ENCODE data around the gene TMEM45A.

DNA sequence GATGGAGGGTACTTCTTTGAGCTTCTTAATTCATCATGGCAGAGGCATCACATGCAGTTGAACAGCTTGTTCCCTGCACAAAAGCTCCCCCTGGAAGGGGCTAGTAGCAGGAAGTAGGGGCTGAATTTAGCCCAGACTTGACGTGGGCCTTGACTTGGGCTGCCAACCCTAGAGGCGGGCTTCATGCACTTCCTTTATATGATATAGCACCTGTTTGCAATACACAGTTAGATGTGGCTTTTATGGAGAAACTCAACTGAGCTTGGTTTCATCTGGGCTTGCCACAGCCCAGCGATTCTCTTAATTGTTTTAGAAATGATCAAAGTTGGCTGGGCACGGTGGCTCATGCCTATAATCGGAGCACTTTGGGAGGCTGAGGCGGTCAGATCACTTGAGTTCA, 83.3 kb downstream of the TMEM45A start:
- TF ChIP-seq, protein P1, sequence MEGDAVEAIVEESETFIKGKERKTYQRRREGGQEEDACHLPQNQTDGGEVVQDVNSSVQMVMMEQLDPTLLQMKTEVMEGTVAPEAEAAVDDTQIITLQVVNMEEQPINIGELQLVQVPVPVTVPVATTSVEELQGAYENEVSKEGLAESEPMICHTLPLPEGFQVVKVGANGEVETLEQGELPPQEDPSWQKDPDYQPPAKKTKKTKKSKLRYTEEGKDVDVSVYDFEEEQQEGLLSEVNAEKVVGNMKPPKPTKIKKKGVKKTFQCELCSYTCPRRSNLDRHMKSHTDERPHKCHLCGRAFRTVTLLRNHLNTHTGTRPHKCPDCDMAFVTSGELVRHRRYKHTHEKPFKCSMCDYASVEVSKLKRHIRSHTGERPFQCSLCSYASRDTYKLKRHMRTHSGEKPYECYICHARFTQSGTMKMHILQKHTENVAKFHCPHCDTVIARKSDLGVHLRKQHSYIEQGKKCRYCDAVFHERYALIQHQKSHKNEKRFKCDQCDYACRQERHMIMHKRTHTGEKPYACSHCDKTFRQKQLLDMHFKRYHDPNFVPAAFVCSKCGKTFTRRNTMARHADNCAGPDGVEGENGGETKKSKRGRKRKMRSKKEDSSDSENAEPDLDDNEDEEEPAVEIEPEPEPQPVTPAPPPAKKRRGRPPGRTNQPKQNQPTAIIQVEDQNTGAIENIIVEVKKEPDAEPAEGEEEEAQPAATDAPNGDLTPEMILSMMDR (IDR thresholded peaks at IDR 0.05; ENCODE audit: insufficient read depth, low read length, poor library complexity, severe bottlenecking): no peak
- TF ChIP-seq EZH2phosphoT487 (conservative IDR thresholded peaks at IDR 0.05; ENCODE audit: low read length): no peak

Data from SU-DHL-6 (cell line).